CD4-positive, alpha-beta T cell (primary cell): ENCODE results near the gene LYSMD1. TPM values are rescaled to one million over a fixed set of nuclear protein-coding genes. Genes with fewer than 3 reads are reported as not detected.
A peak's percentile ranks its signal among the peaks of the same experiment; 100 is the strongest.

ENCODE experiments used
- ATAC-seq: fragments of 200-7000 bp; cut with Tn5 transposase; one replicate; pipeline ENCODE4 v1.10.0; 2022; ENCODE audit warnings: mild to moderate bottlenecking; ENCODE audit not compliant: poor library complexity
- CTCF ChIA-PET: fragments of 350-600 bp; sonication (Branson Sonifier 250); formaldehyde crosslinking; loops from one replicate; lab custom pipeline; 2021; ENCODE audit warnings: antibody characterized with exemption, inconsistent platforms; lab: Charles Lee
- POLR2A ChIA-PET: fragments of 350-600 bp; sonication (Branson Sonifier 250); formaldehyde crosslinking; loops from one replicate; lab custom pipeline; 2021; ENCODE audit warnings: antibody characterized with exemption, inconsistent platforms; lab: Charles Lee
- DNase-seq, 14 experiments: peaks; one replicate each; pipeline ENCODE4 v3.0.0-alpha.2; 2013 to 2020; ENCODE audit warnings: mixed read lengths in 2 of 14
- H3K27ac ChIP-seq, 2 donors: one replicate each; pipeline versions ENCODE4 v1.5.1 to v1.7.0; 2013; ENCODE audit warnings: low read length in 2 of 2, low read depth in 1 of 2, mild to moderate bottlenecking in 1 of 2
- H3K27me3 ChIP-seq, 2 experiments: 1 replicate in 1 of 2; 2 replicates in 1 of 2; pipeline versions ENCODE4 v1.6.1 to v1.7.0; 2013; ENCODE audit warnings: low read length in 2 of 2, control low read depth in 1 of 2, mild to moderate bottlenecking in 1 of 2, moderate library complexity in 1 of 2; ENCODE audit not compliant: insufficient read depth in 2 of 2, control insufficient read depth in 1 of 2
- H3K36me3 ChIP-seq: one replicate; pipeline ENCODE4 v1.6.1; 2013; ENCODE audit warnings: low read length, control low read depth; ENCODE audit not compliant: insufficient read depth
- H3K4me1 ChIP-seq: one replicate; pipeline ENCODE4 v1.6.1; 2013; ENCODE audit warnings: low read length, control low read depth; ENCODE audit not compliant: insufficient read depth
- H3K4me3 ChIP-seq: one replicate; pipeline ENCODE4 v1.5.1; 2013; ENCODE audit warnings: mild to moderate bottlenecking, low read length, moderate library complexity
- H3K9me3 ChIP-seq, 2 experiments: 1 replicate in 1 of 2; 2 replicates in 1 of 2; pipeline versions ENCODE4 v1.6.1 to v1.7.0; 2013; ENCODE audit warnings: low read length in 2 of 2, mild to moderate bottlenecking in 2 of 2, control low read depth in 1 of 2, moderate library complexity in 1 of 2; ENCODE audit not compliant: control insufficient read depth in 1 of 2, insufficient read depth in 1 of 2
- H3K27ac Mint-ChIP-seq: one replicate; pipeline ENCODE4 v1.8.0; 2020; ENCODE audit warnings: mixed read lengths
- H3K27me3 Mint-ChIP-seq: one replicate; pipeline ENCODE4 v1.8.0; 2021; ENCODE audit warnings: mixed read lengths
- H3K36me3 Mint-ChIP-seq: one replicate; pipeline ENCODE4 v1.8.0; 2021; ENCODE audit warnings: low read depth, mixed read lengths
- H3K4me1 Mint-ChIP-seq: one replicate; pipeline ENCODE4 v1.8.0; 2021; ENCODE audit warnings: low read depth, mixed read lengths
- H3K4me3 Mint-ChIP-seq: one replicate; pipeline ENCODE4 v1.8.0; 2020; ENCODE audit warnings: mild to moderate bottlenecking, mixed read lengths
- H3K9me3 Mint-ChIP-seq: one replicate; pipeline ENCODE4 v1.8.0; 2020; ENCODE audit warnings: mixed read lengths
- CTCF ChIP-seq: fragments of 200-600 bp; IDR thresholded peaks from one replicate; pipeline ENCODE4 v1.8.0; 2022; ENCODE audit warnings: antibody characterized with exemption, mild to moderate bottlenecking
- intact Hi-C, 2 experiments: fragments of 100-400 bp; cut with DNase I in 1 of 2; cut with micrococcal nuclease in 1 of 2; formaldehyde crosslinking; loops; one replicate each; pipeline versions ENCODE4 v1.15.1 to v1.9.0; 2023 to 2025; cut with DNase I, micrococcal nuclease
- total RNA-seq, 174 experiments: library from RNA in 2 of 174; stranded (reverse) in 2 of 174; gene quantifications; one replicate each; pipeline ENCODE4 v1.2.3 and lab custom pipeline; 2021 to 2026

The LYSMD1 gene
- total RNA-seq, 2 experiments from 2014 or later: 0.55 to 0.67 TPM

- DNase-seq (no peak), ATAC-seq (no peak)
- peak overlapping the region; percentile 76 for H3K27ac Mint-ChIP-seq
- H3K9me3 Mint-ChIP-seq: no peaks in the 10 kb centered on the region
- peak overlapping the region; percentile 98 for H3K4me3 Mint-ChIP-seq
- no peaks in the 10 kb centered on the region for H3K36me3 ChIP-seq
- peaks cover 18% of the 10 kb centered on the region for H3K4me1 Mint-ChIP-seq
- CTCF ChIA-PET: no interaction called here
- no peak for TF ChIP-seq CTCF
- no peaks in the 10 kb centered on the region for H3K9me3 ChIP-seq
- POLR2A ChIA-PET: interaction anchor here (5.4 kb wide), 1 partner anchor 10 kb away, joined by 26 read pairs; the partner anchor contains the start of gene TNFAIP8L2
- no peaks in the 10 kb centered on the region for H3K27me3 Mint-ChIP-seq
- no peaks in the 10 kb centered on the region for H3K27me3 ChIP-seq
- H3K36me3 Mint-ChIP-seq: peaks cover 5% of the 10 kb centered on the region
- H3K4me3 ChIP-seq: peak overlapping the region; percentile 81
- no peak overlapping the region for H3K27ac ChIP-seq
- peaks cover 26% of the 10 kb centered on the region for H3K4me1 ChIP-seq
- intact Hi-C loops: no loop called here
These were observed 18.6 kb downstream of the LYSMD1 start for GRCh38 chr1:151147132-151147503.

- no peaks in the 10 kb centered on the region for H3K9me3 ChIP-seq
- Mint-ChIP-seq H3K9me3 (no peaks in the 10 kb centered on the region), H3K27ac (peak within 1 kb of the TSS; percentile 76), H3K4me3 (peak within 1 kb of the TSS; percentile 98), H3K4me1 (peaks cover 18% of the 10 kb centered on the region), H3K36me3 (peaks cover 5% of the 10 kb centered on the region), H3K27me3 (no peaks in the 10 kb centered on the region)
- H3K4me3 ChIP-seq: peak within 1 kb of the TSS; percentile 81
- H3K36me3 ChIP-seq: no peaks in the 10 kb centered on the region
- H3K27me3 ChIP-seq: no peaks in the 10 kb centered on the region
- ATAC-seq (peak; percentile 99), DNase-seq (peak; percentile 71 to 92 (median 83))
- peaks cover 26% of the 10 kb centered on the region for H3K4me1 ChIP-seq
- CTCF ChIA-PET: interaction anchor here (0.5 kb wide), 1 partner anchor 75 kb away, joined by 3 read pairs; no protein-coding TSS in a partner anchor
- intact Hi-C loops: no loop called here
- TF ChIP-seq CTCF: no peak
- POLR2A ChIA-PET: interaction anchor here (5.4 kb wide), 1 partner anchor 11 kb away, joined by 26 read pairs; the partner anchor contains the start of gene TNFAIP8L2
- H3K27ac ChIP-seq: no peak within 1 kb of the TSS
These were observed 19.1 kb downstream of the LYSMD1 start, which contains the start of gene SEMA6C for GRCh38 chr1:151146412-151147131. Gene SEMA6C (minus strand): TSS chr1:151146631. CDS start chr1:151142621, 4,010 bp downstream.

GRCh38 chr1:151146072-151146411 is 19.7 kb downstream of the LYSMD1 start:
- H3K36me3 Mint-ChIP-seq: peaks cover 5% of the 10 kb centered on the region
- Histone ChIP-seq H3K4me1 (peaks cover 26% of the 10 kb centered on the region), H3K27ac (no peak overlapping the region), H3K9me3 (no peaks in the 10 kb centered on the region), H3K4me3 (peak overlapping the region; percentile 81), H3K27me3 (no peaks in the 10 kb centered on the region), H3K36me3 (no peaks in the 10 kb centered on the region)
- ChIA-PET POLR2A (interaction anchor here (5.4 kb wide), 1 partner anchor 11 kb away, joined by 26 read pairs; the partner anchor contains the start of gene TNFAIP8L2), CTCF (no interaction called here)
- ATAC-seq: no peak
- DNase-seq: no peak
- H3K27ac Mint-ChIP-seq: no peak overlapping the region
- no peaks in the 10 kb centered on the region for H3K27me3 Mint-ChIP-seq
- H3K9me3 Mint-ChIP-seq: no peaks in the 10 kb centered on the region
- TF ChIP-seq CTCF: no peak
- peaks cover 18% of the 10 kb centered on the region for H3K4me1 Mint-ChIP-seq
- H3K4me3 Mint-ChIP-seq: peak overlapping the region; percentile 98
- intact Hi-C loops: no loop called here
